ENCODE data around the gene PPFIBP2.

Gene PPFIBP2

DNA sequence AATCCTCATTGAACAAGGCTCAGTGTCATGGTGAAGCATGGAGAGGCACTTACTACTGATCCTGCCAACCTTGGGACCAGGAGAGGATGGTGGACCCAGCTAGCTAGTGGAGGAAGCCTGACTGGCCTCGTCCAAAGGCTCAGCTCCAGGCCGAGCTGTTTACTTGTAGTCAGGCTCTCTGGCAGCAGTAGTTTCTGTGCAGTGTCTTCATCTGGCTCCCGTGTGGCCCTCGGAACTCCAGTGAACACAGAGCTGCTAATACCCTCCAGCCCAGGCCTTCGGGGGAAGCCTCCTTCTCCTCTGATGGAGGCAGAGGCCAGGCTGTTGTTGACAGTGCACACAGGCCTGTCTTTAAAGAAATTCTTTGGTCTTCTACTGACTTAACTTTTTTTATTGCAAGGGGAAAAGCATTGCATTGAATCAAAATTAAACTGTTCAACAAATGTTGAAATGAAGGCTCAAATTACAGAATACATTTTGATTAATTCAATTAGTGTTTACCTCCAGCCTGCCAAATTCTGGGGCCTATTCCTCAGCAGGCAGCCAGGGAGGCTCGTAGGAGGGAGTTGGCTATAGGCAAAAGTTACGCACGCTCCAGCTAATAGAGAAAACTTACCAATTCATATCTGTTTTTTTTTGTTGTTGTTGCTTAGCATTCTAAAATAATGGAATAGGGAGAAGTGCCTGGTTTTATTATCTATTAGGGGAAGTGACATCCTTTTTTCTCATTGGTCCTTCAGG is 18.8 kb downstream of the PPFIBP2 start:
- TF ChIP-seq, protein P1, sequence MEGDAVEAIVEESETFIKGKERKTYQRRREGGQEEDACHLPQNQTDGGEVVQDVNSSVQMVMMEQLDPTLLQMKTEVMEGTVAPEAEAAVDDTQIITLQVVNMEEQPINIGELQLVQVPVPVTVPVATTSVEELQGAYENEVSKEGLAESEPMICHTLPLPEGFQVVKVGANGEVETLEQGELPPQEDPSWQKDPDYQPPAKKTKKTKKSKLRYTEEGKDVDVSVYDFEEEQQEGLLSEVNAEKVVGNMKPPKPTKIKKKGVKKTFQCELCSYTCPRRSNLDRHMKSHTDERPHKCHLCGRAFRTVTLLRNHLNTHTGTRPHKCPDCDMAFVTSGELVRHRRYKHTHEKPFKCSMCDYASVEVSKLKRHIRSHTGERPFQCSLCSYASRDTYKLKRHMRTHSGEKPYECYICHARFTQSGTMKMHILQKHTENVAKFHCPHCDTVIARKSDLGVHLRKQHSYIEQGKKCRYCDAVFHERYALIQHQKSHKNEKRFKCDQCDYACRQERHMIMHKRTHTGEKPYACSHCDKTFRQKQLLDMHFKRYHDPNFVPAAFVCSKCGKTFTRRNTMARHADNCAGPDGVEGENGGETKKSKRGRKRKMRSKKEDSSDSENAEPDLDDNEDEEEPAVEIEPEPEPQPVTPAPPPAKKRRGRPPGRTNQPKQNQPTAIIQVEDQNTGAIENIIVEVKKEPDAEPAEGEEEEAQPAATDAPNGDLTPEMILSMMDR (IDR thresholded peaks at IDR 0.05; ENCODE audit: low read depth, low read length, missing control alignments) = no peak
- no peak for DNase-seq (ENCODE audit: low read depth)
- H3K4me3 ChIP-seq (ENCODE audit: low read depth, low read length) = no peak overlapping the region

DNA sequence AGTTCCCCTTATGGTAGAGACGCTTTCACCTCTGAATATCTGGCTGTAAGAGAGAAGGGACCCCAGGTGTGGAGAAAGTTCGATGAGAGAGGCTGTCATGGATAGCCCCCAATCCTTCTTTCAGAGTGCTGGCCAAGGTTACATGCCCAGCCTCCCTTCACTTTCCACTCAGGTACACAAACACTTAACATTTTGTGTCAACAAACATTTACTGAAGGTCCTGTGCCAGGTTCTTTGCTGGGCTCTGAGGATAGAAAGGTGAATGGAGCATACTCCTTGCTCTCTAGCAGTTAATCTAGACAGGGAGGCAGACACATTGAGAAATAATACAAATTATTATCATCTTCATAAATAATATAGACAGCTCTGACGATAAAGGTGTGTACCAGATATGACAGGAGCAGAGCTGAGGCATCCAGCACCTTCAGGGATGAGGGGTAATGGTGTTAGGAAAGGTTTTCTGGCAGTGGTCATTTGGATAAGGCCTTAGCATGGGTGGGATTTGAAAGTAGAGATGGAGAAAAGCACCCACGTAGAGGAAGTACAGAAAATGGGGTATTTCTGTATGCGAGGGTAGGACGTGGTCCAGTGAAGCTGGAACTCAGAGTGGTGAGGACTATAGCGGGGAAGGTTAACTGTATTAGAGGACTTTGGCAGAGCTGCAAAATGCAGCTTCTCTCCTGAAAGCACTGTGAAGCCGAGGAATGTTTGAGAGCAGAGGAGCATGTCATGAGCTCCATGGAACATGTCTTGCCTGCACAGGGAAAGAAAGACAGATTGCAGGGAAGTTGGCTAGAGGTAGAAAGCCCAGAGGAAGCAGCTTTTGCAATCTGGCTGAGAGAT is 19.6 kb downstream of the PPFIBP2 start:
- DNase-seq (ENCODE audit: low read depth) = no peak
- TF ChIP-seq, protein P1 (IDR thresholded peaks at IDR 0.05; ENCODE audit: low read depth, low read length, missing control alignments) = no peak
- H3K4me3 ChIP-seq (ENCODE audit: low read depth, low read length) = peak overlapping the region; percentile 22

DNA sequence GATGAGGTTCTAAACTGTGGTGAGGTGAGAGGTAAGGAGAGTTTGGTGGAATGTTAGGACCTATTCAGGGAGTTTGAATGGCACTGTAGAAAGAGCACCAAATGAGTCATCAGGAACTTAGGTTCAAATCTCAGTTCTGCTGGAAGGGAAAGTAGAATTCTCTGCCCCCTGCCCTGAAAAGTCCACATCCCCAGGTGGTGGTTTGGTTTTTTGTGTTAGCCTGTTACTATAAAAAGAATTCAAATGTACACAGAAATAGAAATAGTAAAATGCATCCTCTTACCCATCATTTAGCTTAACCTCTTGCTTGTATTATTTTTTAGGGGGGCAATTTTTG is 20.2 kb downstream of the PPFIBP2 start:
- H3K4me3 ChIP-seq (ENCODE audit: low read depth, low read length) = peak overlapping the region; percentile 22
- peak; percentile 69 for DNase-seq (ENCODE audit: low read depth)
- TF ChIP-seq, protein P1 (IDR thresholded peaks at IDR 0.05; ENCODE audit: low read depth, low read length, missing control alignments) = no peak

DNA sequence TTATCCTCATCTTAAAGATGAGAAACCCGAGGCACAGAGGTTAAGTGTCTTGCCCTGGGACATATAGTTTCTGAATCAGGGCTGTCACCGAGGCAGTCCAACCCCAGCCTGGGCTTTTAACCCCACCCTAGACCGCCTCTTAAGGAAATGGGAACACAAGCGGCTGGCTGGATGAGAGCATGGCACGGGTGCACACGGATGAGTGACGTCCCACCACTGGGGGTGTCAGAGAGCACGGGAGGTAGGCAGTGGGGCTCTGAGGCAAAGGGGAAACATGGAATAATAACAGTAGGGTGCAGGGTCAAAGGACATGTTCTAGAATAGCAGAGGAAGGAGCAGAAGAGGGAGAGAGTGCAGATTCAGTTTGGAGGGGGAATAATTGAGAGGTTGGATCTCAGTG is 22.3 kb downstream of the PPFIBP2 start:
- TF ChIP-seq, protein P1 (IDR thresholded peaks at IDR 0.05; ENCODE audit: low read depth, low read length, missing control alignments) = peak; percentile 50
- no peak for DNase-seq (ENCODE audit: low read depth)

DNA sequence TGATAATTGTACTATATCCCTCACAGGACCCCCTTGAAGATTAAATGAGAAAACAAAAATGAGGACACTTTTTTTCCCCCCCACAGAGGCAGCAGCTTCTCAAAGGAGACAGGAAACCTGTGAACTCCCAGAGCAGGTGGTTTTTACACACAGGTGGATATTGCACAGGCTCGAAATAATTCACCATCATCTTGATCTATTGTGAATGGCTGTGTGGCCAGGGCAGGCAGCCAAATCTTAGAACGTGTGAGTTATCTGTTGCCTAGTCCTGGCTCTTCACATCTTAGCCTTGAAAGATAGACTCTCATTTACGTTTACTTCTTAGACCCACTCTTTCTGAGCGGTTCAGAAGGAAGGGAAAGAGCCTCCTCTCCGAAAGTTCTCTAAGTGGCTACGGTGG is 23.5 kb downstream of the PPFIBP2 start:
- no peak overlapping the region for H3K4me3 ChIP-seq (ENCODE audit: low read depth, low read length)
- TF ChIP-seq, protein P1 (IDR thresholded peaks at IDR 0.05; ENCODE audit: low read depth, low read length, missing control alignments) = no peak
- DNase-seq (ENCODE audit: low read depth) = no peak

More for the DNA sequence above, 22.3 kb downstream of the PPFIBP2 start:
- H3K4me3 ChIP-seq (ENCODE audit: low read depth, low read length) = no peak overlapping the region

DNA sequence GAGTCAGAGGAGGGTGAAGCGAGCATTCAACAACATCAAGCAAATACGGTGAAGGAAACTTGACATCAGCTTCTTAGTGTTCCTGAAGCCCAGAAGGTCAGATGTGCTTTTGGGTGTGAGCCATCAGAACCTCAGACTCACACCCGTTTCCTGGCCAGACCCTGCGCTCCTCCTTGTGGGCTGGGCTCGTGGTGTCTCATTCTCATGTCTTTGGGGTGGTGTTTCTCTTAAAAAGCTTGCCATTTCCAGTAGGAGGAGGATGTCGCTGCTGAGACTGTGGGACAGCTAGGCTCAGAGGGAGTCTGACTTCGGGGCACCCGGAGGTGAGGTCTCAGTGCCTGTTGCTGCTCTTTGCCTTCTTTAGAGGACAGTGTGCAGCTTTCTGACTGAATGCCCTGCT is 24.2 kb downstream of the PPFIBP2 start:
- no peak for DNase-seq (ENCODE audit: low read depth)
- no peak overlapping the region for H3K4me3 ChIP-seq (ENCODE audit: low read depth, low read length)
- TF ChIP-seq, protein P1 (IDR thresholded peaks at IDR 0.05; ENCODE audit: low read depth, low read length, missing control alignments) = no peak
